H9 (cell line): ENCODE data around the gene KIAA1549. TPM values are rescaled to one million over a fixed set of nuclear protein-coding genes. Genes with fewer than 3 reads are reported as not detected.
A peak's percentile ranks its signal among the peaks of the same experiment; 100 is the strongest.

Source experiments
- DNase-seq: peaks from one replicate; pipeline ENCODE4 v3.0.0-alpha.2; 2017
- H2AFZ ChIP-seq: one replicate; pipeline ENCODE4 v1.6.1; 2013; ENCODE audit warnings: mild to moderate bottlenecking, low read length, control low read depth, moderate library complexity
- H2AK5ac ChIP-seq: 2 replicates; pipeline ENCODE4 v1.6.1; 2013; ENCODE audit warnings: low read length, control low read depth, mixed read lengths; ENCODE audit not compliant: insufficient read length
- H2BK120ac ChIP-seq: one replicate; pipeline ENCODE4 v1.6.1; 2013; ENCODE audit warnings: low read depth, mild to moderate bottlenecking, low read length, control low read depth, inconsistent platforms; ENCODE audit not compliant: poor library complexity, severe bottlenecking
- H2BK12ac ChIP-seq: 2 replicates; pipeline ENCODE4 v1.6.1; 2013; ENCODE audit warnings: low read length, control low read depth, mixed read lengths, low read depth; ENCODE audit not compliant: insufficient read length
- H2BK15ac ChIP-seq: 2 replicates; pipeline ENCODE4 v1.6.1; 2013; ENCODE audit warnings: low read depth, low read length, control low read depth
- H2BK20ac ChIP-seq: one replicate; pipeline ENCODE4 v1.6.1; 2013; ENCODE audit warnings: low read depth, mild to moderate bottlenecking, low read length, control low read depth, inconsistent platforms; ENCODE audit not compliant: poor library complexity, severe bottlenecking
- H2BK5ac ChIP-seq: 2 replicates; pipeline ENCODE4 v1.6.1; 2013; ENCODE audit warnings: low read length, control low read depth, mixed read lengths; ENCODE audit not compliant: insufficient read length
- H3K14ac ChIP-seq: 2 replicates; pipeline ENCODE4 v1.6.1; 2013; ENCODE audit warnings: low read length, control low read depth; ENCODE audit not compliant: insufficient read depth
- H3K18ac ChIP-seq: 2 replicates; pipeline ENCODE4 v1.6.1; 2013; ENCODE audit warnings: low read depth, mild to moderate bottlenecking, mixed read lengths, low read length, control low read depth; ENCODE audit not compliant: insufficient read length
- H3K23ac ChIP-seq: 2 replicates; pipeline ENCODE4 v1.6.1; 2013; ENCODE audit warnings: low read length, control low read depth, mixed read lengths, low read depth; ENCODE audit not compliant: insufficient read length
- H3K23me2 ChIP-seq: 2 replicates; pipeline ENCODE4 v1.6.1; 2013; ENCODE audit warnings: low read depth, mild to moderate bottlenecking, mixed read lengths, low read length, control low read depth; ENCODE audit not compliant: insufficient read length, poor library complexity, severe bottlenecking
- H3K27ac ChIP-seq: 2 replicates; pipeline ENCODE4 v1.5.1; 2013; ENCODE audit warnings: low read length, control low read depth, mixed read lengths, low read depth; ENCODE audit not compliant: insufficient read length
- H3K27me3 ChIP-seq: 2 replicates; pipeline ENCODE4 v1.6.1; 2013; ENCODE audit warnings: low read length, control low read depth, inconsistent platforms; ENCODE audit not compliant: insufficient read depth
- H3K4ac ChIP-seq: 2 replicates; pipeline ENCODE4 v1.6.1; 2013; ENCODE audit warnings: low read depth, mild to moderate bottlenecking, control low read depth, inconsistent platforms, low read length, moderate library complexity
- H3K4me1 ChIP-seq: 2 replicates; pipeline ENCODE4 v1.6.1; 2013; ENCODE audit warnings: low read length, control low read depth, inconsistent platforms; ENCODE audit not compliant: insufficient read depth
- H3K4me2 ChIP-seq: 2 replicates; pipeline ENCODE4 v1.6.1; 2013; ENCODE audit warnings: low read length, control low read depth, mixed read lengths; ENCODE audit not compliant: insufficient read length, insufficient read depth
- H3K56ac ChIP-seq: 2 replicates; pipeline ENCODE4 v1.6.1; 2013; ENCODE audit warnings: low read depth, mild to moderate bottlenecking, mixed read lengths, low read length, control low read depth; ENCODE audit not compliant: insufficient read length
- H3K79me1 ChIP-seq: 2 replicates; pipeline ENCODE4 v1.6.1; 2013; ENCODE audit warnings: low read depth, mild to moderate bottlenecking, moderate library complexity, low read length, control low read depth, inconsistent platforms; ENCODE audit not compliant: insufficient read depth, poor library complexity, severe bottlenecking
- H3K79me2 ChIP-seq: 2 replicates; pipeline ENCODE4 v1.6.1; 2013; ENCODE audit warnings: low read length, control low read depth, inconsistent platforms; ENCODE audit not compliant: insufficient read depth
- H3K9ac ChIP-seq: 2 replicates; pipeline ENCODE4 v1.6.1; 2013; ENCODE audit warnings: low read length, control low read depth, mixed read lengths; ENCODE audit not compliant: insufficient read length; ENCODE audit errors: extremely low read depth
- H3K9me3 ChIP-seq: one replicate; pipeline ENCODE4 v1.6.1; 2013; ENCODE audit warnings: low read depth, low read length, inconsistent platforms; ENCODE audit not compliant: control insufficient read depth
- H3T11ph ChIP-seq: one replicate; pipeline ENCODE4 v1.6.1; 2013; ENCODE audit warnings: mild to moderate bottlenecking, low read length, control low read depth, inconsistent platforms
- H4K20me1 ChIP-seq: one replicate; pipeline ENCODE4 v1.6.1; 2013; ENCODE audit not compliant: control insufficient read depth, insufficient read length, insufficient read depth
- H4K5ac ChIP-seq: 2 replicates; pipeline ENCODE4 v1.6.1; 2013; ENCODE audit warnings: low read depth, mild to moderate bottlenecking, mixed read lengths, low read length, control low read depth; ENCODE audit not compliant: insufficient read length
- H4K8ac ChIP-seq: replicated peaks from 2 replicates; pipeline ENCODE4 v1.6.1; 2013; ENCODE audit warnings: low read length, control low read depth, mixed read lengths, low read depth; ENCODE audit not compliant: insufficient read length
- H4K91ac ChIP-seq: 2 replicates; pipeline ENCODE4 v1.6.1; 2013; ENCODE audit warnings: low read depth, mild to moderate bottlenecking, moderate library complexity, mixed read lengths, low read length, control low read depth; ENCODE audit not compliant: insufficient read length
- H3K27ac Mint-ChIP-seq, 3 experiments: 2 replicates in 2 of 3; 3 replicates in 1 of 3; pipeline ENCODE4 v1.8.0; 2020 to 2021; ENCODE audit warnings: mixed read lengths in 3 of 3, mild to moderate bottlenecking in 1 of 3, moderate library complexity in 1 of 3
- H3K27me3 Mint-ChIP-seq: 2 replicates; pipeline ENCODE4 v1.8.0; 2021; ENCODE audit warnings: low read depth, mild to moderate bottlenecking, moderate library complexity, mixed read lengths
- H3K36me3 Mint-ChIP-seq, 3 experiments: 2 replicates in 2 of 3; 3 replicates in 1 of 3; pipeline ENCODE4 v1.8.0; 2020 to 2021; ENCODE audit warnings: low read depth in 3 of 3, mixed read lengths in 3 of 3; ENCODE audit not compliant: insufficient read depth in 1 of 3
- H3K4me1 Mint-ChIP-seq, 2 experiments: 2 replicates each; pipeline ENCODE4 v1.8.0; 2020; ENCODE audit warnings: mixed read lengths in 2 of 2
- H3K4me3 Mint-ChIP-seq, 2 experiments: 2 replicates in 1 of 2; 3 replicates in 1 of 2; pipeline ENCODE4 v1.8.0; 2020 to 2021; ENCODE audit warnings: mild to moderate bottlenecking in 2 of 2, mixed read lengths in 2 of 2, moderate library complexity in 1 of 2
- H3K9me3 Mint-ChIP-seq, 2 experiments: 2 replicates in 1 of 2; 3 replicates in 1 of 2; pipeline ENCODE4 v1.8.0; 2020; ENCODE audit warnings: mild to moderate bottlenecking in 2 of 2, mixed read lengths in 2 of 2, moderate library complexity in 1 of 2
- WGBS: extraction: QIAGEN DNeasy Blood & Tissue Kit; methylation state at CpG from one replicate; pipeline ENCODE4 v1.1.7; 2013; ENCODE audit warnings: missing lambda C conversion rate, low lambda C conversion rate, mixed read lengths; ENCODE audit not compliant: insufficient read length; ENCODE audit errors: extremely low coverage; 5-methylcytosine and 5-hydroxymethylcytosine counted together
- total RNA-seq: library from RNA; stranded (reverse); gene quantifications from 2 replicates; pipeline ENCODE4 v1.2.1, GENCODE V29; 2021
- TF ChIP-seq, protein P1 (sequence below): fragments of 200-600 bp; sonication (generic); conservative IDR thresholded peaks from 3 replicates; pipeline ENCODE4 v1.8.0; 2021; ENCODE audit warnings: antibody characterized with exemption, mild to moderate bottlenecking

Gene KIAA1549
- total RNA-seq, 1 experiment from 2014 or later = 11.9 TPM

GRCh38 chr7:138975343-138976104 lies 5.7 kb downstream of the KIAA1549 start:
- WGBS = no CpG with 5 or more reads among the region's 5 CpGs
- Histone ChIP-seq H3K23me2 (peaks cover 2% of the 10 kb centered on the region), H3K79me1 (peaks cover 5% of the 10 kb centered on the region), H4K5ac (no peak overlapping the region), H3K4me2 (peak overlapping the region; percentile 7), H3K9me3 (no peaks in the 10 kb centered on the region), H3K27me3 (no peaks in the 10 kb centered on the region), H2AK5ac (no peak overlapping the region), H3K9ac (no peak overlapping the region), H4K91ac (no peak overlapping the region), H4K8ac (no peak overlapping the region), H3K79me2 (peaks cover 9% of the 10 kb centered on the region; the same call in 1 of the 2 replicates), H3K4ac (no peak overlapping the region), H3T11ph (no peak overlapping the region), H3K27ac (no peak overlapping the region), H2BK120ac (no peak overlapping the region), H4K20me1 (no peaks in the 10 kb centered on the region), H2AFZ (no peak overlapping the region), H3K23ac (no peak overlapping the region), H3K56ac (no peak overlapping the region), H2BK5ac (no peak overlapping the region), H3K4me1 (peaks cover 9% of the 10 kb centered on the region; the same call in 1 of the 2 replicates), H2BK20ac (no peak overlapping the region), H2BK15ac (no peak overlapping the region), H2BK12ac (no peak overlapping the region), H3K14ac (no peak overlapping the region), H3K18ac (no peak overlapping the region)
- DNase-seq = no peak
- Mint-ChIP-seq H3K27me3 (peaks cover 7% of the 10 kb centered on the region; the same call in 1 of the 2 replicates), H3K4me3 (peak overlapping the region; percentile 3 to 69; a peak in 4 of 5 replicates), H3K36me3 (peaks cover 2 to 11% (median 2%) of the 10 kb centered on the region in 3 experiments; a peak in 5 of 7 replicates), H3K4me1 (peaks cover 79 to 88% of the 10 kb centered on the region in 2 experiments), H3K9me3 (no peaks in the 10 kb centered on the region), H3K27ac (peak overlapping the region; percentile 16 to 81 (median 36); a peak in 6 of 7 replicates)
- TF ChIP-seq, protein P1, sequence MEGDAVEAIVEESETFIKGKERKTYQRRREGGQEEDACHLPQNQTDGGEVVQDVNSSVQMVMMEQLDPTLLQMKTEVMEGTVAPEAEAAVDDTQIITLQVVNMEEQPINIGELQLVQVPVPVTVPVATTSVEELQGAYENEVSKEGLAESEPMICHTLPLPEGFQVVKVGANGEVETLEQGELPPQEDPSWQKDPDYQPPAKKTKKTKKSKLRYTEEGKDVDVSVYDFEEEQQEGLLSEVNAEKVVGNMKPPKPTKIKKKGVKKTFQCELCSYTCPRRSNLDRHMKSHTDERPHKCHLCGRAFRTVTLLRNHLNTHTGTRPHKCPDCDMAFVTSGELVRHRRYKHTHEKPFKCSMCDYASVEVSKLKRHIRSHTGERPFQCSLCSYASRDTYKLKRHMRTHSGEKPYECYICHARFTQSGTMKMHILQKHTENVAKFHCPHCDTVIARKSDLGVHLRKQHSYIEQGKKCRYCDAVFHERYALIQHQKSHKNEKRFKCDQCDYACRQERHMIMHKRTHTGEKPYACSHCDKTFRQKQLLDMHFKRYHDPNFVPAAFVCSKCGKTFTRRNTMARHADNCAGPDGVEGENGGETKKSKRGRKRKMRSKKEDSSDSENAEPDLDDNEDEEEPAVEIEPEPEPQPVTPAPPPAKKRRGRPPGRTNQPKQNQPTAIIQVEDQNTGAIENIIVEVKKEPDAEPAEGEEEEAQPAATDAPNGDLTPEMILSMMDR = no peak
